HepG2 (cell line): ENCODE results near the gene PRIMPOL. TPM values are rescaled to one million over a fixed set of nuclear protein-coding genes. Genes with fewer than 3 reads are reported as not detected.

ENCODE experiments used
- CAMTA2 ChIP-seq: sonication (generic); formaldehyde crosslinking; IDR thresholded peaks from 2 replicates; pipeline ENCODE4 v1.4.0; 2020; ENCODE audit warnings: mild to moderate bottlenecking, missing genetic modification reagents, borderline replicate concordance
- EED ChIP-seq: sonication (generic); formaldehyde crosslinking; IDR thresholded peaks from 2 replicates; pipeline ENCODE4 v1.5.0; 2020; ENCODE audit warnings: mild to moderate bottlenecking, missing genetic modification reagents
- HIVEP1 ChIP-seq: sonication (generic); formaldehyde crosslinking; IDR thresholded peaks from 2 replicates; pipeline ENCODE4 v1.4.0; 2020; ENCODE audit warnings: mild to moderate bottlenecking, missing genetic modification reagents
- KDM5B ChIP-seq: sonication (generic); formaldehyde crosslinking; IDR thresholded peaks from 2 replicates; pipeline ENCODE4 v1.4.0; 2020; ENCODE audit warnings: missing genetic modification reagents, mild to moderate bottlenecking, borderline replicate concordance
- MBD4 ChIP-seq: IDR thresholded peaks from 2 replicates; pipeline ENCODE4 v1.6.1; 2012; ENCODE audit warnings: low read length, inconsistent platforms, borderline replicate concordance
- MED8 ChIP-seq: sonication (generic); formaldehyde crosslinking; IDR thresholded peaks from 2 replicates; pipeline ENCODE4 v1.8.1; 2023; ENCODE audit warnings: mild to moderate bottlenecking, missing genetic modification reagents; ENCODE audit not compliant: insufficient replicate concordance
- MIER3 ChIP-seq: IDR thresholded peaks from 2 replicates; pipeline ENCODE4 v1.6.1; 2016; ENCODE audit warnings: missing compliant biosample characterization, borderline replicate concordance
- POLR2AphosphoS2 ChIP-seq: IDR thresholded peaks from 2 replicates; pipeline ENCODE4 v1.6.1; 2011; ENCODE audit warnings: low read depth, low read length, improper control_type of control experiment
- RCOR2 ChIP-seq: IDR thresholded peaks from 2 replicates; pipeline ENCODE4 v1.6.1; 2016; ENCODE audit warnings: missing biosample characterization, missing genetic modification reagents
- STAT5B ChIP-seq: sonication (generic); formaldehyde crosslinking; IDR thresholded peaks from 2 replicates; pipeline ENCODE4 v1.4.0; 2020; ENCODE audit warnings: missing genetic modification reagents
- ZBTB3 ChIP-seq: sonication (generic); formaldehyde crosslinking; IDR thresholded peaks from 2 replicates; pipeline ENCODE4 v1.4.0; 2020; ENCODE audit warnings: low read depth, mild to moderate bottlenecking, moderate library complexity, missing genetic modification reagents, borderline replicate concordance
- ZFP36 ChIP-seq: fragments of 150-350 bp; IDR thresholded peaks from 2 replicates; pipeline ENCODE4 v1.6.1; 2018; ENCODE audit warnings: borderline replicate concordance, low read length, low read depth; ENCODE audit not compliant: partially characterized antibody
- ZNF24 ChIP-seq: fragments of 450-650 bp; IDR thresholded peaks from 2 replicates; pipeline ENCODE4 v1.6.1; 2017; ENCODE audit warnings: antibody characterized with exemption, mild to moderate bottlenecking
- ZNF33B ChIP-seq: sonication (generic); formaldehyde crosslinking; IDR thresholded peaks from 2 replicates; pipeline ENCODE4 v1.5.1; 2020; ENCODE audit warnings: mild to moderate bottlenecking, missing genetic modification reagents
- ZNF674 ChIP-seq: sonication (generic); formaldehyde crosslinking; IDR thresholded peaks from 2 replicates; pipeline ENCODE4 v1.5.0; 2020; ENCODE audit warnings: low read depth, mild to moderate bottlenecking, missing genetic modification reagents
- ZNF724P ChIP-seq: sonication (generic); formaldehyde crosslinking; IDR thresholded peaks from 2 replicates; pipeline ENCODE4 v1.8.0; 2022; ENCODE audit warnings: missing genetic modification reagents, borderline replicate concordance
- ZNF737 ChIP-seq: sonication (generic); formaldehyde crosslinking; IDR thresholded peaks from 2 replicates; pipeline ENCODE4 v1.5.0; 2020; ENCODE audit warnings: missing genetic modification reagents, mild to moderate bottlenecking, borderline replicate concordance
- ZNF839 ChIP-seq: sonication (generic); formaldehyde crosslinking; IDR thresholded peaks from 2 replicates; pipeline ENCODE4 v1.4.0; 2020; ENCODE audit warnings: missing genetic modification reagents, mild to moderate bottlenecking, borderline replicate concordance
- polyA plus RNA-seq, 8 experiments: library from polyadenylated mRNA; depleted of rRNA in 3 of 8; stranded (reverse) in 7 of 8; unstranded in 1 of 8; fragments of >200 nt; fragmentation: Illumina TruSeq in 4 of 8; extraction: Trizol in 4 of 8; gene quantifications; 2 replicates each; pipeline versions ENCODE4 v1.2.1 to v1.2.3, GENCODE V29; 2011 to 2016; ENCODE audit warnings: low read depth in 4 of 8, missing spikeins in 1 of 8, mixed read lengths in 1 of 8; ENCODE audit not compliant: insufficient read depth in 1 of 8
- total RNA-seq, 5 experiments: library from RNA; depleted of rRNA; stranded (reverse); fragments of >200 nt; fragmentation: Illumina TruSeq; extraction: Trizol; gene quantifications; 2 replicates each; pipeline ENCODE4 v1.2.3, GENCODE V29; 2016; ENCODE audit warnings: low read depth in 1 of 5
- TF ChIP-seq, protein P1 (sequence below): sonication (generic); formaldehyde crosslinking; IDR thresholded peaks from 2 replicates; pipeline ENCODE4 v1.8.1; 2023; ENCODE audit warnings: mild to moderate bottlenecking, missing genetic modification reagents
- TF ChIP-seq, protein P2 (sequence below): sonication (generic); formaldehyde crosslinking; IDR thresholded peaks from 2 replicates; pipeline ENCODE4 v1.8.0; 2022; ENCODE audit warnings: mild to moderate bottlenecking, missing genetic modification reagents
- TF ChIP-seq, protein P3 (sequence below): sonication (generic); formaldehyde crosslinking; IDR thresholded peaks from 2 replicates; pipeline ENCODE4 v1.4.0; 2020; ENCODE audit warnings: missing genetic modification reagents, borderline replicate concordance
- TF ChIP-seq, protein P4 (sequence below): sonication (generic); formaldehyde crosslinking; conservative IDR thresholded peaks from 2 replicates; pipeline ENCODE4 v1.5.0; 2020; ENCODE audit warnings: missing genetic modification reagents

PRIMPOL gene
- total and polyA plus RNA-seq, 2 of the 13 experiments (the other 11 are each of a cell fraction or from before 2014, with no cell fraction given): 7.3 to 11.0 TPM

DNA sequence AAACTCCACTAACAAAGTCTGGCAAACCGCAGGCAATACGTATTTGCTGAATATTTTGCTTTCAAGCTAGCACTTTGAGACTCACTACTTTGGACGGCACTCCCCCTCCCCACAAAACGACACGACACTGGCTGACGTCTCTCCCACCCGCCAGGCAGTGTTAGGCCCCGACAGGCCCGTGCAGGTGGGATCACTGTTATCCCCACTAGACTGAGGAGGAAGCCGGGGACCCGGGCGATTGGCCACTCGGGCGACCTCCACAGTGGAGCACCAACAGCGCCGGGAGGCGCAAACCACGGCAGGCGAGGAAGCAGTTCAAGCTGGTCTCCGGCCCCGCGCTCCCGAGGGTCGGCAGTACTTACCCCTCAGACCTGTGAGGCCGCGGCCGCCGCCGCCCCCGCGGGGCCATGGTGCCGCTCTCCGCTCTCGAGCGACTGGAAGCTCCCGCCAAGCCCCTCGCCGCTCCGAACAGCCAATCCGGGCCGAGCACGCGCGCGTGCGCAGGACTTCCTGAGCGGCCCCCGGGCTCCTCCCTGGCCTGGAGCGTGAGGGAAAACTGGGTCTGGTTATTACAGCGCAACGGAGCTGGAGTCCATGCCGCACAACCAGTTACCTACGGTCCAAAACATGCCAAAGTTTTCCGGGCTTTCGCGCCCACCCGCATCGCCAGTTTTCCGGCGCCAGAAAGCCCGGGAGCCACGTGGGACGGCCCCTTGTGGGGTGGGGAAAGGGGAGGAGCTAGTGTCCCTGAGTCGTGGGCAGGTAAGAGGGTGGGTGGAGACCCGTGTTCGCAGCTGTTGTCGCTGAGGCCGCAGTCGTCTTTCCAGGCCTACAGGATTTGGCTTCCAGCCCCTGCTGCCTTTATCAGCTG, 84.4 kb downstream of the PRIMPOL start, which contains the start of gene CENPU (continued):
- TF ChIP-seq, protein P1, sequence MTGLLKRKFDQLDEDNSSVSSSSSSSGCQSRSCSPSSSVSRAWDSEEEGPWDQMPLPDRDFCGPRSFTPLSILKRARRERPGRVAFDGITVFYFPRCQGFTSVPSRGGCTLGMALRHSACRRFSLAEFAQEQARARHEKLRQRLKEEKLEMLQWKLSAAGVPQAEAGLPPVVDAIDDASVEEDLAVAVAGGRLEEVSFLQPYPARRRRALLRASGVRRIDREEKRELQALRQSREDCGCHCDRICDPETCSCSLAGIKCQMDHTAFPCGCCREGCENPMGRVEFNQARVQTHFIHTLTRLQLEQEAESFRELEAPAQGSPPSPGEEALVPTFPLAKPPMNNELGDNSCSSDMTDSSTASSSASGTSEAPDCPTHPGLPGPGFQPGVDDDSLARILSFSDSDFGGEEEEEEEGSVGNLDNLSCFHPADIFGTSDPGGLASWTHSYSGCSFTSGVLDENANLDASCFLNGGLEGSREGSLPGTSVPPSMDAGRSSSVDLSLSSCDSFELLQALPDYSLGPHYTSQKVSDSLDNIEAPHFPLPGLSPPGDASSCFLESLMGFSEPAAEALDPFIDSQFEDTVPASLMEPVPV (CRISPR knock-in tag): peak; percentile 96
- no peak for TF ChIP-seq POLR2AphosphoS2
- peak; percentile 98; the same call in 1 of the 2 replicates for TF ChIP-seq ZNF33B
- TF ChIP-seq MBD4: no peak
- TF ChIP-seq STAT5B: peak; percentile 38; the same call in 1 of the 2 replicates
- peak; percentile 78; the same call in 1 of the 2 replicates for TF ChIP-seq ZNF24
- TF ChIP-seq RCOR2 (CRISPR knock-in tag): peak; percentile 65; the same call in 1 of the 2 replicates
- peak; percentile 98 for TF ChIP-seq ZNF724P (CRISPR knock-in tag)
- TF ChIP-seq ZFP36: no peak
- peak; percentile 93 for TF ChIP-seq EED
- TF ChIP-seq ZBTB3 (CRISPR knock-in tag): peak; percentile 93
- TF ChIP-seq, protein P2, sequence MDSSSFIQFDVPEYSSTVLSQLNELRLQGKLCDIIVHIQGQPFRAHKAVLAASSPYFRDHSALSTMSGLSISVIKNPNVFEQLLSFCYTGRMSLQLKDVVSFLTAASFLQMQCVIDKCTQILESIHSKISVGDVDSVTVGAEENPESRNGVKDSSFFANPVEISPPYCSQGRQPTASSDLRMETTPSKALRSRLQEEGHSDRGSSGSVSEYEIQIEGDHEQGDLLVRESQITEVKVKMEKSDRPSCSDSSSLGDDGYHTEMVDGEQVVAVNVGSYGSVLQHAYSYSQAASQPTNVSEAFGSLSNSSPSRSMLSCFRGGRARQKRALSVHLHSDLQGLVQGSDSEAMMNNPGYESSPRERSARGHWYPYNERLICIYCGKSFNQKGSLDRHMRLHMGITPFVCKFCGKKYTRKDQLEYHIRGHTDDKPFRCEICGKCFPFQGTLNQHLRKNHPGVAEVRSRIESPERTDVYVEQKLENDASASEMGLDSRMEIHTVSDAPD: peak; percentile 99
- peak; percentile 18; the same call in 1 of the 2 replicates for TF ChIP-seq ZNF674 (CRISPR knock-in tag)
- TF ChIP-seq CAMTA2 (CRISPR knock-in tag): no peak; the same call in 1 of the 2 replicates
- peak; percentile 71 for TF ChIP-seq MED8 (CRISPR knock-in tag)
- TF ChIP-seq, protein P3, sequence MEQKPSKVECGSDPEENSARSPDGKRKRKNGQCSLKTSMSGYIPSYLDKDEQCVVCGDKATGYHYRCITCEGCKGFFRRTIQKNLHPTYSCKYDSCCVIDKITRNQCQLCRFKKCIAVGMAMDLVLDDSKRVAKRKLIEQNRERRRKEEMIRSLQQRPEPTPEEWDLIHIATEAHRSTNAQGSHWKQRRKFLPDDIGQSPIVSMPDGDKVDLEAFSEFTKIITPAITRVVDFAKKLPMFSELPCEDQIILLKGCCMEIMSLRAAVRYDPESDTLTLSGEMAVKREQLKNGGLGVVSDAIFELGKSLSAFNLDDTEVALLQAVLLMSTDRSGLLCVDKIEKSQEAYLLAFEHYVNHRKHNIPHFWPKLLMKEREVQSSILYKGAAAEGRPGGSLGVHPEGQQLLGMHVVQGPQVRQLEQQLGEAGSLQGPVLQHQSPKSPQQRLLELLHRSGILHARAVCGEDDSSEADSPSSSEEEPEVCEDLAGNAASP (CRISPR knock-in tag): peak; percentile 77
- peak; percentile 96; the same call in 1 of the 2 replicates for TF ChIP-seq KDM5B (CRISPR knock-in tag)
- TF ChIP-seq, protein P4, sequence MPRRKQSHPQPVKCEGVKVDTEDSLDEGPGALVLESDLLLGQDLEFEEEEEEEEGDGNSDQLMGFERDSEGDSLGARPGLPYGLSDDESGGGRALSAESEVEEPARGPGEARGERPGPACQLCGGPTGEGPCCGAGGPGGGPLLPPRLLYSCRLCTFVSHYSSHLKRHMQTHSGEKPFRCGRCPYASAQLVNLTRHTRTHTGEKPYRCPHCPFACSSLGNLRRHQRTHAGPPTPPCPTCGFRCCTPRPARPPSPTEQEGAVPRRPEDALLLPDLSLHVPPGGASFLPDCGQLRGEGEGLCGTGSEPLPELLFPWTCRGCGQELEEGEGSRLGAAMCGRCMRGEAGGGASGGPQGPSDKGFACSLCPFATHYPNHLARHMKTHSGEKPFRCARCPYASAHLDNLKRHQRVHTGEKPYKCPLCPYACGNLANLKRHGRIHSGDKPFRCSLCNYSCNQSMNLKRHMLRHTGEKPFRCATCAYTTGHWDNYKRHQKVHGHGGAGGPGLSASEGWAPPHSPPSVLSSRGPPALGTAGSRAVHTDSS (CRISPR knock-in tag): no peak
- no peak for TF ChIP-seq ZNF839 (CRISPR knock-in tag)
- peak; percentile 91 for TF ChIP-seq HIVEP1
- TF ChIP-seq ZNF737 (CRISPR knock-in tag): no peak
- peak; percentile 94; the same call in 1 of the 2 replicates for TF ChIP-seq MIER3 (CRISPR knock-in tag)
